ENCODE data around the gene MTHFD2.

GRCh38 chr2:74181739-74182138, 16.7 kb upstream of the MTHFD2 start:
- TF ChIP-seq CTCF (IDR thresholded peaks at IDR 0.05) (no peak), POLR2A (IDR thresholded peaks at IDR 0.05) (no peak)

Data from Peyer's patch (tissue), 4 donors.